HUES6 (cell line): Measurements from ENCODE around the gene CSNK1A1.
"Not testable (repeated sequence)": the region's sequence is repeated elsewhere in the genome, so short reads cannot be mapped to it uniquely, and the experiment has no call there.

Experiments
- H3K27ac ChIP-seq: 2 replicates; pipeline ENCODE4 v1.7.0; 2013; ENCODE audit warnings: low read depth, mild to moderate bottlenecking, low read length, inconsistent platforms
- H3K27me3 ChIP-seq: 2 replicates; pipeline ENCODE4 v1.6.1; 2013; ENCODE audit warnings: low read length; ENCODE audit not compliant: control insufficient read depth, insufficient read depth
- H3K36me3 ChIP-seq: 2 replicates; pipeline ENCODE4 v1.6.1; 2013; ENCODE audit warnings: low read length; ENCODE audit not compliant: control insufficient read depth, insufficient read depth
- H3K4me1 ChIP-seq: 2 replicates; pipeline ENCODE4 v1.6.1; 2013; ENCODE audit warnings: low read length; ENCODE audit not compliant: control insufficient read depth, insufficient read depth
- H3K4me3 ChIP-seq: 2 replicates; pipeline ENCODE4 v1.5.1; 2013; ENCODE audit warnings: low read depth, low read length
- H3K9ac ChIP-seq: one replicate; pipeline ENCODE4 v1.6.1; 2013; ENCODE audit warnings: mild to moderate bottlenecking, low read length
- H3K9me3 ChIP-seq: 2 replicates; pipeline ENCODE4 v1.6.1; 2013; ENCODE audit warnings: low read depth, low read length; ENCODE audit not compliant: control insufficient read depth, insufficient read depth

CSNK1A1 gene

DNA sequence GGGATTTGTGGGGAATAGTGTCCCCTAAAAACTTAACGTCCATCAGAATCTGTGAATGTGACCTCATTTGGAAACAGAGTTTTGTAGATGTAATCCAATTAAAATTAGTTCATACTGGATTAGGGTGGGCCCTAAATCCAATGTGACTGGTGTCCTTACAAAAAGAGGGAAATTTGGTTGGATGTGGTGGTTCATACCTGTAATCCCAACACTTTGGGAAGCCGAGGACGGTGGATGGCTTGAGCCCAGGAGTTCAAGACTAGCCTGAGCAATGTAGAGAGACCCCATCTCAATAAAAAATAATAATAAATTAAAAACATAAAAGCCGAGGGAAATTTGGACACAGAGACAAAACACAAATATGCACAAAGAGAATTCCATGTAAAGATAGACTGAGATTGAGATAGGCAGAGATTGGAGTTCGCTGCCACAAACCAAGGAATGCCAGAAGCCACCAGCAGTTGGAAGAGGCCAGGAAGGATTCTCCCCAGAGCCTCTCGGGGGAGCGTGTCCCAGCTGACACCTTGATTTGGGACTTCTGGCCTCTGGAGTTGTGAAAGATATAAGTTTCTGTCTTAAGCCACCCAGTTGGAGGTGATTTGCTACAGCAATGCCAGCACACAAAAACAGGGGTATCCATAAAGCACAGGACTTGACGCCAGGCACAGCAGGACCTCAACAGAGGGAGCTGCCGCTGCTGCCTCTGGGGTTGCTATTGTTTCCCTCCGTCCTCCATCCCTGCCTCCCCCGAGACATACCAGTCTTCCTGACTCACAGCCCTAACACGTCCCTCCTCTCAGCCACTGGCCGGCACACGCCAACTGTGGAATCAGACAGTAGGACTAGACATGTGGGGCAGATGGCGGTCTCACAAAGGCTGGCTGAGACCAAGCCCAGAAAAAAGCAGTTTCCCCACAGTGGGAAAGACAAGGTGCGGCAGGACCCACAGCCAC lies 98.3 kb downstream of the CSNK1A1 start:
- H3K4me1 ChIP-seq = peaks cover 36% of the 10 kb centered on the region
- H3K27me3 ChIP-seq = no peaks in the 10 kb centered on the region
- no peak overlapping the region for H3K4me3 ChIP-seq
- no peaks in the 10 kb centered on the region for H3K36me3 ChIP-seq
- peak overlapping the region; percentile 47 for H3K9ac ChIP-seq
- no peaks in the 10 kb centered on the region for H3K9me3 ChIP-seq
- no peak overlapping the region; the same call in 1 of the 2 replicates for H3K27ac ChIP-seq

DNA sequence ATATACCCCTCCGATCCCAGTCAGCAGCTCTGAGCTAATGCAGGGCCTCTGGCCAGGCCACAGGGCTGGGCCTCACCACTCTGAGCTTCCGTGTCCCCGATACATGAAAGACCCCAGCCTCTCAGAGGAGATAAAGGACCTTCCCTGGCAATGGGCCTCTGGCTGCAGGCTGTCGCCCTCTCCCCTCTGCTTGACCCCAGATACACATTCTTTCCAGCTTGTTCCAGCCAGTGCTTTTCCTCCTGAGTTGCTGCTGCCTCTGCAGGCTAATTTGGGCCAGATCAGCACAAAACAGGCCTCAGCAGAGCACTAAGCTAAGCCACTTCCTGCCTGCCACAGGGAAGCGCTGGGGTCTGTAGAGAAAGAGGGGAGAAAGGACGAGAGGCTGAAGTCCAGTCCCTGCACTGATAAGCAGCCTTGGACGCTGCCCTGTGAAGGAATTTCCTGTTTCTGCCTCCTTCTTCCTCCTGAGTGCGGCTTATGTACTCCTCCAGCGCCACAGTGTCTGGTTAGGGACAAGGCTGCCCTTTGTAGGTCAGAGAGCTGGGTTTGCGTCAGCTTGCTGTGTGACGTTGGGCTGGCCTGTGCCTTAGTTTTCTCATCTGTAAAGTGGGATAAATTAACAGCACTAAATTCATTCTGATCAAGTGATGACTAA lies 99.1 kb downstream of the CSNK1A1 start:
- Histone ChIP-seq H3K4me3 (no peak overlapping the region), H3K27ac (peak overlapping the region; percentile 47; the same call in 1 of the 2 replicates), H3K4me1 (peaks cover 36% of the 10 kb centered on the region), H3K9me3 (no peaks in the 10 kb centered on the region), H3K36me3 (no peaks in the 10 kb centered on the region), H3K9ac (peak overlapping the region; percentile 36), H3K27me3 (no peaks in the 10 kb centered on the region)

DNA sequence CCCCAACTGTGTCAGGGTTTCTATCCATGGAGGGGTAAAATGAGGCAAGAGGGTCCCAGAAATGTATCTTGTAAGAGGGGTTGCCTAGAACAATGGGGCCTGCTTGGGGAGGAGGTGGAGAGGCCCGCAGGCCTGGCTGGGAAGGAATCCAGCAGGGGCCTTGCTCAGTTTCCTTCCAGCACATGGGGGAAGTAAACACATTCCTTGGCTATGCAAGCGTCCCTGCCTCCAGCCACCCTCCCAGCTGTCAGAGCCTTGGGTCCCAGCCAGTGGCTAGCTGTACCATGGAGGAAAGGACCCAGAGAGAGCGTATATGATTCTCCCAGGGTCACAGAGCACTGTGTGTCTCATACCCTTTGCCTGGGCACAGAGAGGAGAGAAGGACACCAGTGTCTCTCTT lies 101.0 kb downstream of the CSNK1A1 start:
- Histone ChIP-seq H3K9me3 (no peaks in the 10 kb centered on the region), H3K27me3 (no peaks in the 10 kb centered on the region), H3K4me3 (no peak overlapping the region), H3K4me1 (peaks cover 31% of the 10 kb centered on the region), H3K36me3 (no peaks in the 10 kb centered on the region), H3K9ac (no peak overlapping the region), H3K27ac (no peak overlapping the region)

DNA sequence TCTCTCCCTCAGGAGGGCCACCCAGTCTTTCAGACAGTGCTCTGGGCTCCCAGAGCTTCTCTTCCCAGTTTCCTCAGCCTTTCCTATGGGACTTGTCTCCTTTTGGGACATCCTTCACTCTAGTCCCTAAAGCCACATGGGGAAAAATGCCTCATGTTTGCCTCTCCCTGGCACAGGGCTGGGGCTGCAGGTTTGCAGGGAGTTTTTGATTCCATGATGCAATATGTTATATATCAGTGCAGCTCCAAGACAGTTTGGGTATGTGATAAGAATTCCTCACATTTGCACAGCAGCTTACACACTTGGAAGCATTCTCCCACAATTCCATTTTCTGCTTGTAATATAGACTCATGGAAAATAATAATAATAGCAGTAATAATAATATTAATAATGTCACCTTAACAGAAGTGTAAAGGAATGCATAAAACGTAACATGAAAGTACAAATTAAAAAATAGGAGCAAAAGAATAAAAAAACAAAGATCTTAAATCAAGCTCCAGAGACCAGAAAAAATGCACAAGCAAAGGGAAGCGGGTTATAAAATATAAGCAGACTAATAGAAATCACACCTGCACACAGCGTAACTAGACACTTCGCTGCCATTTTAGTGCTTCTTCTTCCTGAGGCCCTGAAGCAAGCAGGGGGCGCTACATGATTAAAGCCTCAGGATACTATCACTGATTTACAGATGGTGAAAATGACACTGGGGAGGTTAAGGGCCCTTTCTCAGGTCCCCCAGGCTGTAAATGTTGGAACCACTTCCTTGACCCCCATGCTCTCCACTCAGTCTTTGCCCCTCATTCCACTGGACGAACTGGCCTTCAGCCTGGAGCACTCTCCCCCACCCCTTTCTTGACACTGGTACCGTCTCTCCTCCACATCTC lies 102.2 kb downstream of the CSNK1A1 start:
- Histone ChIP-seq H3K9ac (no peak overlapping the region), H3K36me3 (no peaks in the 10 kb centered on the region), H3K4me3 (no peak overlapping the region), H3K9me3 (peaks cover 7% of the 10 kb centered on the region; the same call in 1 of the 2 replicates), H3K4me1 (peaks cover 31% of the 10 kb centered on the region), H3K27me3 (no peaks in the 10 kb centered on the region), H3K27ac (no peak overlapping the region)

DNA sequence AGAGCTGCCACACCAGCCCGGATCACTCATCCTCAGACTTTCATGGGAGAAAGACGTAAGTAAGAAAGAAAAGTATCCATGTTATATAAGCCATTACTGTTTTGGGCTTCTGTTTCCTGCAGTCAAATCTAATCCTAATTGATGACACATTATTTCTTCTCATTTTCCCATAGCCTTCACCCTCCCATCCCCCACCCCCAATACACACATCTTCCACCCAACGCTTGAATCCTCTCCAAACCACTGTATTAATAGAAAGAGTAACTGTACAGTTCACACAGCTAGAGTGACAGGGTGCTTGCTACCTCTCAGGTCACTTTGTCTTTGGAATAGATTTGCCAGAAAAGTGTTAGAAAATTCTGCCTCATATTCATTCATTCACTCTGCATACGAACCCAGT lies 102.8 kb downstream of the CSNK1A1 start:
- Histone ChIP-seq H3K36me3 (no peaks in the 10 kb centered on the region), H3K4me3 (no peak overlapping the region), H3K9ac (no peak overlapping the region), H3K9me3 (peaks cover 7% of the 10 kb centered on the region; the same call in 1 of the 2 replicates), H3K4me1 (peaks cover 29% of the 10 kb centered on the region), H3K27ac (no peak overlapping the region), H3K27me3 (no peaks in the 10 kb centered on the region)

DNA sequence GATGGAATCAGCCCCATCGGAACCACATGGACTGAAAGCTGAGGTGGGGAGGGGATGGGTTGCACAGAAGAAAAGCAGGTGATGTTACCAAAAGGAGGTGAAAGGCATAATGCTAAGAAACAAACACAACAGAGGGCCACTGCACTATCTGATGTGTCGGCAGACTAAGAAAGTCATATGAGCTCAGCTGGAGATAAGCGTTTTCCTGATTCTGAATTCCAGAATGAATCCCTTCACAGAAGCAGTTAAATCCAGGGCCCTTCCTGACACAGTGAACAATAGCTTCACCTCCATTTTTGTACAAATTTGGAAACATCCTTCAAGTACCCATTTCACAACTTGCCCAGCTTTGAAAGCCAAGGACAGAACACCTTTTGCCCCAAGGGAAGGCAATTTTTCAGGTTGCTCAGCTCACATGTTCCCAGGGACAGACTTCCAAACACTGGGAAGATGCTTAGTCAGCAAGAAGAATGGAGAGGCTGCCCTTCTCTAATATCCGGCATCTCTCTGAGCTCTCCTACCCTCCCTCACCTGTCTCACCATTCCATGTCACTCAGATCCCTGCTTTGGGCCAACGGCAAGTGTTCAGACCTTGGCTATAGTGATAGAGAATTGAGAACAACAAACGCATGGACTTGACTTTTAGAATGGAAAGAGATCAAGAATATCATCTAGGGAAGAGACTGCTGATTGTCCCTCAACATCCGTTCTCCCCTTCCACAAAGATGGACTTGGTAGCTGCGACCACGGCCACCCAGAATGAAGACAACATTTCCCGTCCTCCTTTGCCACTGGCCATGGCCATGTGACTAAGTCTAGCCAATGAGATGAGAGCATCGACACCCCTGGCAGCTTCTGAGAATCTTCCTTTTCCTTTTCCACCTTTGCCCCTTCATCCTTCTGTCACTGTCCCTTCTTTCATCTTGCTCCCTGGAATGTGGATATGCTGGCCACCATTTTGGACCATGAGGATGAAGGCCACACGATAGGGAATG lies 103.6 kb downstream of the CSNK1A1 start:
- Histone ChIP-seq H3K27ac (no peak overlapping the region), H3K27me3 (no peaks in the 10 kb centered on the region), H3K9ac (no peak overlapping the region), H3K4me3 (no peak overlapping the region), H3K36me3 (no peaks in the 10 kb centered on the region), H3K4me1 (peaks cover 30% of the 10 kb centered on the region), H3K9me3 (peaks cover 7% of the 10 kb centered on the region; the same call in 1 of the 2 replicates)

DNA sequence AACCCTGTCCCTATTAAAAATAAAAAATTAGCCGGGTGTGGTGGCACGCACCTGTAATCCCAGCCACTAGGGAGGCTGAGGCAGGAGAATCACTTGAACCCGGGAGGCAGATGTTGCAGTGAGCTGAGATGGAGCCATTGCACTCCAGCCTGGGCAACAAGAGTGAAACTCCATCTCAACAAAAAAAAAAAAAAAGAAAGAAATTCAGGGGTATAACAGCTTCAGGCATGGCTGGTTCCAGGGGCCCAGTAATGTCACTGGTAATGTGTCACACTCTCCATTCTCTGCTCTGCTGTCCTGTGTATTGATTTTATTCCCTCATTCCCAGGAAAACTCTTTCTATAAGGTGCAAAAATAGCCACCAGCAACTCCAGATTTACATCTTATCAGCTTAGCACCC lies 104.4 kb downstream of the CSNK1A1 start:
- peaks cover 26% of the 10 kb centered on the region for H3K4me1 ChIP-seq
- not testable (repeated sequence) for H3K27me3 ChIP-seq, H3K36me3 ChIP-seq, H3K9ac ChIP-seq, H3K4me3 ChIP-seq, H3K27ac ChIP-seq, H3K9me3 ChIP-seq

DNA sequence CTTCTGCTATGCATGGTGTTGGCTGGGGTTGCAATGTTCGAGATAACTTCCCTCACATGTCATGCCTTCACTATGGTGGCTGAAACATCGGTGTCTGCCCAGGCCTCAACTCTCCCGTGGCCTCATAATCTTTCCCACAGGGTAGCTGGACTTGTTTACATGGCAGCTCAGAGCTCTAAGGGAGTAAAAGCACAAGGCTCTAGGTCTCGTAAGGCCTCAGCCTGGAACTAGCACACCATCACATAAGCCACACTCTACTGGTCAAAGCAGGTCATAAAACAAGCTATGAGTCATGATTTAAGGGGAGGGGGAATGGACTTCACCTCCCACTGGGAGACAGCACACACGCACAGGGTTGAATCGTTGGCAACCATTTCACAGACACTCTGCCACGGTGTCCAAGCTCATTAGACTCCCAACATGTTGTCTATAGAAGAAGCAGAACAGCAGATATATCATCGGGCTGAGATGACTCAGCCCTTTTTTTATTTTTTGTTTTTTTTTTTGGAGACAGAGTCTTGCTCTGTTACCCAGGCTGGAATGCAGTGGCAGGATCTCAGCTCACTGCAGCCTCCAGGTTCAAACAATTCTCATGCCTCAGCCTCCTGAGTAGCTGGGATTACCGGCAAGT lies 105.4 kb downstream of the CSNK1A1 start:
- H3K9ac ChIP-seq = peak overlapping the region; percentile 56
- H3K36me3 ChIP-seq = no peaks in the 10 kb centered on the region
- H3K9me3 ChIP-seq = peaks cover 7% of the 10 kb centered on the region; the same call in 1 of the 2 replicates
- H3K4me1 ChIP-seq = peaks cover 23% of the 10 kb centered on the region
- no peak overlapping the region for H3K4me3 ChIP-seq
- H3K27ac ChIP-seq = no peak overlapping the region
- no peaks in the 10 kb centered on the region for H3K27me3 ChIP-seq

DNA sequence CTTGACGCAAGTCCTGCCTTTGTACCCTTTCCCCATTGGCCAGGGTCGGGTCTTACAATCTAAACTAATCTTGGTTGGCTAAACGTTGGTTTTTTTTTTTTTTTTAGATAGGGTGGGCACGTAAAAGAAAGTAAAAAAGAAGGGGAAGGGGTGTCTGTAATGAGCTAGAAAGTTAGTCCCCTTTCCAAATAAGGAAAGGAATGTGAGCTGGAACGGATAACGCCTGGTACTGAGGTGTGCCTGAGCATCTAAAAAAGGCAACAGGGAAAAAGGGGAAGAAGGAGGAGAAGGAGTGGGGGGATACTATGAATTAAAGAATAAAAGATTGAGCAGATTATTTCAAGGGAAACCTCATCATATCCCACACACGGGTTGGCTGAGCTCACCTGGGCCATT lies 105.9 kb downstream of the CSNK1A1 start:
- H3K9ac ChIP-seq = peak overlapping the region; percentile 56
- H3K36me3 ChIP-seq = no peaks in the 10 kb centered on the region
- H3K27ac ChIP-seq = no peak overlapping the region
- H3K4me3 ChIP-seq = no peak overlapping the region
- peaks cover 7% of the 10 kb centered on the region; the same call in 1 of the 2 replicates for H3K9me3 ChIP-seq
- H3K4me1 ChIP-seq = peaks cover 20% of the 10 kb centered on the region
- H3K27me3 ChIP-seq = no peaks in the 10 kb centered on the region
